ENCODE measurements around the gene USP22.

DNA sequence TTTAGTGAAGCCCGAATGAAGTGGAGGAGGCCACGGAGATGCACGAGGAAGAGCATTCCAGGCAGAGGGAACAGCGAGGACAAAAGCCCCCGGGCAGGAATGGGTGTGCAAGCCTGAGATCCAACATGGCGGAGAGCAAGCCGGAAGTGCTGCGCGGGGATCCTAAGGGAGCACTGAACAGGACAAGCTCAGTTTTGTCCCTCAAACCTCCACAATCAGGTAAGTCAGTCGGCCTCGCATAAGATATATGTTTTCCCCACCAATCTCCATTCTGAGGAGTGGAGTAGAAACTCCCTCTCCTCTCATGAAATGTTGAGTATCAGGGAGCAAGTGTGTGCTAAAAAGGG, 32.9 kb upstream of the USP22 start:
- TF ChIP-seq, protein P1, sequence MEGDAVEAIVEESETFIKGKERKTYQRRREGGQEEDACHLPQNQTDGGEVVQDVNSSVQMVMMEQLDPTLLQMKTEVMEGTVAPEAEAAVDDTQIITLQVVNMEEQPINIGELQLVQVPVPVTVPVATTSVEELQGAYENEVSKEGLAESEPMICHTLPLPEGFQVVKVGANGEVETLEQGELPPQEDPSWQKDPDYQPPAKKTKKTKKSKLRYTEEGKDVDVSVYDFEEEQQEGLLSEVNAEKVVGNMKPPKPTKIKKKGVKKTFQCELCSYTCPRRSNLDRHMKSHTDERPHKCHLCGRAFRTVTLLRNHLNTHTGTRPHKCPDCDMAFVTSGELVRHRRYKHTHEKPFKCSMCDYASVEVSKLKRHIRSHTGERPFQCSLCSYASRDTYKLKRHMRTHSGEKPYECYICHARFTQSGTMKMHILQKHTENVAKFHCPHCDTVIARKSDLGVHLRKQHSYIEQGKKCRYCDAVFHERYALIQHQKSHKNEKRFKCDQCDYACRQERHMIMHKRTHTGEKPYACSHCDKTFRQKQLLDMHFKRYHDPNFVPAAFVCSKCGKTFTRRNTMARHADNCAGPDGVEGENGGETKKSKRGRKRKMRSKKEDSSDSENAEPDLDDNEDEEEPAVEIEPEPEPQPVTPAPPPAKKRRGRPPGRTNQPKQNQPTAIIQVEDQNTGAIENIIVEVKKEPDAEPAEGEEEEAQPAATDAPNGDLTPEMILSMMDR (IDR thresholded peaks at IDR 0.05; ENCODE audit: insufficient read depth, low read length, poor library complexity, severe bottlenecking): no peak
- no peak for TF ChIP-seq EZH2phosphoT487 (conservative IDR thresholded peaks at IDR 0.05; ENCODE audit: low read length)

Data from SU-DHL-6 (cell line).